ENCODE data around the gene BZW2. TPM values are rescaled to one million over a fixed set of nuclear protein-coding genes. Genes with fewer than 3 reads are reported as not detected.

BZW2 gene
- total and polyA plus RNA-seq, 2 donors (not counting 1 experiment from before 2014, with no cell fraction given), result 18.4 to 20.6 TPM

- Mint-ChIP-seq H3K4me1 (peaks cover 2% of the 10 kb centered on the region), H3K27ac (no peak overlapping the region), H3K9me3 (ENCODE audit: insufficient read depth) (no peaks in the 10 kb centered on the region), H3K27me3 (no peaks in the 10 kb centered on the region), H3K4me3 (no peak overlapping the region)
- Histone ChIP-seq H3K4me2 (replicated peaks; ENCODE audit: low read depth, low read length, poor library complexity, severe bottlenecking) (no peak overlapping the region), H3K27ac (ENCODE audit: low read length in 2 of 2) (no peak overlapping the region), H4K20me1 (ENCODE audit: control insufficient read depth, insufficient read depth, low read length, poor library complexity, severe bottlenecking) (peaks cover 19% of the 10 kb centered on the region), H3K79me2 (ENCODE audit: control insufficient read depth, insufficient read depth, low read length) (peaks cover 24% of the 10 kb centered on the region), H3K4me1 (ENCODE audit: control insufficient read depth in 2 of 2, insufficient read depth in 2 of 2, low read length in 2 of 2) (no peaks in the 10 kb centered on the region), H3K4me3 (ENCODE audit: control extremely low read depth in 1 of 5, extremely low read depth in 1 of 5, insufficient read depth in 1 of 5, low read depth in 2 of 5, low read length in 4 of 5) (no peak overlapping the region), H3K9ac (ENCODE audit: low read length) (no peak overlapping the region), H3K9me3 (ENCODE audit: control extremely low read depth in 1 of 3, control insufficient read depth in 2 of 3, insufficient read depth in 1 of 3, low read length in 2 of 3) (no peaks in the 10 kb centered on the region), H2AFZ (ENCODE audit: insufficient read depth, low read depth, low read length, poor library complexity, severe bottlenecking) (no peak overlapping the region), H3K36me3 (replicated peaks in 1 of 2; ENCODE audit: control extremely low read depth in 1 of 2, control insufficient read depth in 1 of 2, extremely low read depth in 1 of 2, insufficient read depth in 2 of 2, low read length in 1 of 2) (peaks cover 7 to 18% of the 10 kb centered on the region in 2 experiments), H3K27me3 (replicated peaks in 1 of 4; ENCODE audit: control extremely low read depth in 1 of 4, control insufficient read depth in 3 of 4, insufficient read depth in 4 of 4, low read length in 3 of 4) (no peaks in the 10 kb centered on the region)
- ChIA-PET CTCF (no interaction called here), POLR2A (no interaction called here)
- no peak for TF ChIP-seq CTCF (IDR thresholded peaks at IDR 0.05)
- no peak for TF ChIP-seq EZH2 (IDR thresholded peaks at IDR 0.05; ENCODE audit: borderline replicate concordance, insufficient read depth, low read depth, low read length, poor library complexity, severe bottlenecking)
- intact Hi-C loops (cut with micrococcal nuclease), result no loop called here
- ATAC-seq (ENCODE audit: low read depth), result no peak
- no peak for DNase-seq
- no CpG with 5 or more reads among the region's 5 CpGs for WGBS (ENCODE audit: insufficient coverage)
Observed at GRCh38 chr7:16668978-16669377, 23.0 kb downstream of the BZW2 start.

DNA sequence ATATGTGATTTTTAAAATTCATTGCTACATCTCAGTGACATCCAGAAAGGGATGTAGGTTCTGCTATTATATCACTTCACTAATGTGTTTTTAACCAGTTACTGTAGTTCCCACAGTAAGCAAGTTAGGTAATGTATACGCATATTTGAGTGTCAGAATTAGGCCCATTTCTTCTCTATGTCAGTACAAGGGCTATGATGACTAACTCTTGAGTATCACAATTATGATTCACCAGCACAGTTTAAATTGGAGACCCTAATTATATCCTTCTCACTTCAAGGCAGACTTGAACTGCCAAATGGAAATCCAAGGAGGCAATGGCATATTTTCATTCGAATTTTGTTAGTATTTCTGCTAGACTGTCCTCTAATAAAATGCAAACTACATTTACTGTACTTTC is 23.6 kb downstream of the BZW2 start:
- Mint-ChIP-seq H3K4me3 (no peak overlapping the region), H3K9me3 (ENCODE audit: insufficient read depth) (no peaks in the 10 kb centered on the region), H3K4me1 (peaks cover 2% of the 10 kb centered on the region), H3K27me3 (no peaks in the 10 kb centered on the region), H3K27ac (no peak overlapping the region)
- TF ChIP-seq EZH2 (IDR thresholded peaks at IDR 0.05; ENCODE audit: borderline replicate concordance, insufficient read depth, low read depth, low read length, poor library complexity, severe bottlenecking), result no peak
- H3K79me2 ChIP-seq (ENCODE audit: control insufficient read depth, insufficient read depth, low read length), result peaks cover 19% of the 10 kb centered on the region
- H3K36me3 ChIP-seq (replicated peaks in 1 of 2; ENCODE audit: control extremely low read depth in 1 of 2, control insufficient read depth in 1 of 2, extremely low read depth in 1 of 2, insufficient read depth in 2 of 2, low read length in 1 of 2), result peaks cover 7 to 23% of the 10 kb centered on the region in 2 experiments
- H2AFZ ChIP-seq (ENCODE audit: insufficient read depth, low read depth, low read length, poor library complexity, severe bottlenecking), result no peak overlapping the region
- ChIA-PET POLR2A (no interaction called here), CTCF (no interaction called here)
- no CpG with 5 or more reads among the region's 2 CpGs for WGBS (ENCODE audit: insufficient coverage)
- no peaks in the 10 kb centered on the region for H3K9me3 ChIP-seq (ENCODE audit: control extremely low read depth in 1 of 3, control insufficient read depth in 2 of 3, insufficient read depth in 1 of 3, low read length in 2 of 3)
- no peak for DNase-seq
- H3K9ac ChIP-seq (ENCODE audit: low read length), result no peak overlapping the region
- no peak for ATAC-seq (ENCODE audit: low read depth)
- no peak overlapping the region for H3K27ac ChIP-seq (ENCODE audit: low read length in 2 of 2)
- no peak overlapping the region for H3K4me2 ChIP-seq (replicated peaks; ENCODE audit: low read depth, low read length, poor library complexity, severe bottlenecking)
- H3K4me3 ChIP-seq (ENCODE audit: control extremely low read depth in 1 of 5, extremely low read depth in 1 of 5, insufficient read depth in 1 of 5, low read depth in 2 of 5, low read length in 4 of 5), result no peak overlapping the region
- no peaks in the 10 kb centered on the region for H3K27me3 ChIP-seq (replicated peaks in 1 of 4; ENCODE audit: control extremely low read depth in 1 of 4, control insufficient read depth in 3 of 4, insufficient read depth in 4 of 4, low read length in 3 of 4)
- H4K20me1 ChIP-seq (ENCODE audit: control insufficient read depth, insufficient read depth, low read length, poor library complexity, severe bottlenecking), result peaks cover 19% of the 10 kb centered on the region
- intact Hi-C loops (cut with micrococcal nuclease), result no loop called here
- no peaks in the 10 kb centered on the region for H3K4me1 ChIP-seq (ENCODE audit: control insufficient read depth in 2 of 2, insufficient read depth in 2 of 2, low read length in 2 of 2)

Data from B cell (primary cell).